Subcutaneous abdominal adipose tissue (tissue), 5 donors: ENCODE measurements around the gene DFFA.
A peak's percentile ranks its signal among the peaks of the same experiment; 100 is the strongest.

ENCODE experiments used
- H3K27ac ChIP-seq: one replicate; pipeline ENCODE4 v1.7.0; 2013; ENCODE audit warnings: low read depth, mild to moderate bottlenecking, inconsistent platforms, low read length, moderate library complexity
- H3K27me3 ChIP-seq, 5 donors: one replicate each; pipeline ENCODE4 v1.7.0; 2013; ENCODE audit warnings: low read length in 5 of 5, inconsistent platforms in 1 of 5; ENCODE audit not compliant: control insufficient read depth in 5 of 5, insufficient read depth in 4 of 5
- H3K36me3 ChIP-seq, 5 donors: one replicate each; pipeline ENCODE4 v1.7.0; 2013; ENCODE audit warnings: low read length in 5 of 5; ENCODE audit not compliant: control insufficient read depth in 5 of 5, insufficient read depth in 5 of 5
- H3K4me1 ChIP-seq, 5 donors: one replicate each; pipeline ENCODE4 v1.7.0; 2013; ENCODE audit warnings: low read length in 5 of 5, mild to moderate bottlenecking in 3 of 5, moderate library complexity in 1 of 5; ENCODE audit not compliant: control insufficient read depth in 5 of 5, insufficient read depth in 5 of 5
- H3K4me3 ChIP-seq, 5 donors: one replicate each; pipeline ENCODE4 v1.7.0; 2013; ENCODE audit warnings: low read length in 5 of 5, low read depth in 1 of 5
- H3K9ac ChIP-seq, 5 donors: one replicate each; pipeline ENCODE4 v1.7.0; 2013; ENCODE audit warnings: low read length in 5 of 5, mild to moderate bottlenecking in 4 of 5, moderate library complexity in 3 of 5
- H3K9me3 ChIP-seq, 5 donors: one replicate each; pipeline ENCODE4 v1.7.0; 2013; ENCODE audit warnings: low read length in 5 of 5; ENCODE audit not compliant: control insufficient read depth in 5 of 5
- donor health status: healthy.
- donor health status: healthy.
- donor health status: healthy.
- donor health status: healthy.
- donor health status: healthy.

The DFFA gene

GRCh38 chr1:10472220-10473144, at the start of gene DFFA:
TSS of gene DFFA (minus strand) at chr1:10472529. CDS start at chr1:10472458, 71 bp downstream.
- Histone ChIP-seq H3K9me3 (no peaks in the 10 kb centered on the region), H3K27ac (peak within 1 kb of the TSS; percentile 51), H3K4me3 (peak within 1 kb of the TSS; percentile 83 to 90 (median 86)), H3K4me1 (peaks cover 8 to 45% (median 34%) of the 10 kb centered on the region in 5 donors), H3K36me3 (peaks cover 5 to 20% (median 16%) of the 10 kb centered on the region in 5 donors), H3K27me3 (no peaks in the 10 kb centered on the region), H3K9ac (peak within 1 kb of the TSS; percentile 38 to 91 (median 86))

GRCh38 chr1:10521537-10522157, 49.3 kb upstream of the DFFA start:
- H3K27ac ChIP-seq, result no peak overlapping the region
- no peaks in the 10 kb centered on the region for H3K9me3 ChIP-seq
- H3K4me1 ChIP-seq, result peaks cover 2 to 8% (median 6%) of the 10 kb centered on the region in 5 donors
- H3K4me3 ChIP-seq, result no peak overlapping the region
- H3K36me3 ChIP-seq, result peaks cover 0 to 8% (median 0%) of the 10 kb centered on the region in 5 donors
- H3K27me3 ChIP-seq, result no peaks in the 10 kb centered on the region
- H3K9ac ChIP-seq, result no peak overlapping the region

DNA sequence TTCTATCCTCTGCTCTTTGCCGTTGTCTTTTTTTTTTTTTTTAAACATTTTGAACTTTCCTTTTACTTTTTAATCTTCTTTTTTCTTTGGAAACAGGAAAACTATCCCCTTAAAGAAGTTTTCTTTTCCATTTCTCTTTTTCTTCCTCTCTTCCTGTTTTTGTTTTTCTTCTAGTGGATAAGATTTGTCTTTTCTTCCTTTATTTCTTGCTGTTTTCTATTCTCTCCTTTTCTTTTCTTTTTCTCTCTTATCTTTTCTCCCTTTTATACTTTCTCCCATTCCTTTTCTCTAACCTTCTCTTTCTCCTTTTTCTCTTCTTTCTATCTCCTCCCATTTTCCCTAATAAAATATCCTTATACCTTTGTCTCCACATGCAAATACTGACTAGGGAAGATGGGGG, 48.6 kb upstream of the DFFA start:
- Histone ChIP-seq H3K9me3 (no peaks in the 10 kb centered on the region), H3K9ac (no peak overlapping the region), H3K4me1 (peaks cover 2 to 15% (median 13%) of the 10 kb centered on the region in 5 donors), H3K36me3 (peaks cover 0 to 8% (median 0%) of the 10 kb centered on the region in 5 donors), H3K27ac (no peak overlapping the region), H3K4me3 (no peak overlapping the region), H3K27me3 (no peaks in the 10 kb centered on the region)

DNA sequence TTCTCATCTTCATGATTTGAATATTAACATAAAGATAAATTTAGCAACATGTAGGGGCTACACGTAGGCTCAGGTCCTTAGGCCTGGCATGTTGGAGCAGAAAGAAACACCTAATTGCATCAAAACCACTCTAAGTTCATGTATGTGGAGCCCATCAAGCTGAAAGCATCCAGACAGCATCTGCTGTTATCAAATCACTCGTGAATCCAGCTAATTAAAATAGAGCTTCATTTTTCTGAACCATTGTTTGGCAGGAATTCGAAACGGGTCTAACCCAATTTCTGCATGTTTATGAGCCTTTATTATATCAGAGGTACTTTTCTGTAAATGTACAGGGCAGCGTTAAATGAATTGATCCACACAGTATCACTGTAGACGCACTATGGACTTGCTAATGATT, 48.2 kb upstream of the DFFA start:
- no peaks in the 10 kb centered on the region for H3K9me3 ChIP-seq
- peaks cover 0 to 8% (median 0%) of the 10 kb centered on the region in 5 donors for H3K36me3 ChIP-seq
- no peak overlapping the region for H3K4me3 ChIP-seq
- H3K27me3 ChIP-seq, result no peaks in the 10 kb centered on the region
- H3K9ac ChIP-seq, result no peak overlapping the region
- H3K27ac ChIP-seq, result no peak overlapping the region
- H3K4me1 ChIP-seq, result peaks cover 2 to 18% (median 15%) of the 10 kb centered on the region in 5 donors

DNA sequence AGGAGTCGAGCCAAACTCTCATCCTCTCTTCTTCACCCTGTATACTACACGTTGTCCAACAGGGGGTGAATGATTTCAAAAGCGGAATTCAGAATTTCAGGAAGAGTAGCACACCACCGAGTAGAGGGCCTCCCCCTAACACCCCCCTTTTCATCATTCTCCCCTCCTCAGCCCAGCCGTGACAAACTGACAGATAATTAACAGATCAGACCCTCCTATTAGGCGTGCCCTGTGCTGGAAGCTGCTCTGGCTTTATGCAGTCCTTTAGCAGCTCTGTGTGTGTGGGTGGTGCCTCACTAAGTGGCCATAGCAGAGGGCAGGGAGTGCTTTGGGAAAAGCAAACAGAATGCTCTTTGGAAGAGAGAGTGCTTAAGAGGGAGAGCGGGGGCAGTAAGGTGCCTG, 46.7 kb upstream of the DFFA start:
- no peak overlapping the region for H3K4me3 ChIP-seq
- no peaks in the 10 kb centered on the region for H3K27me3 ChIP-seq
- H3K27ac ChIP-seq, result no peak overlapping the region
- peaks cover 2 to 18% (median 15%) of the 10 kb centered on the region in 5 donors for H3K4me1 ChIP-seq
- H3K36me3 ChIP-seq, result peaks cover 0 to 4% (median 0%) of the 10 kb centered on the region in 5 donors
- H3K9me3 ChIP-seq, result no peaks in the 10 kb centered on the region
- no peak overlapping the region for H3K9ac ChIP-seq

GRCh38 chr1:10517677-10517982, 45.3 kb upstream of the DFFA start:
- no peak overlapping the region for H3K4me3 ChIP-seq
- H3K27me3 ChIP-seq, result no peaks in the 10 kb centered on the region
- H3K36me3 ChIP-seq, result peaks cover 0 to 4% (median 0%) of the 10 kb centered on the region in 5 donors
- peaks cover 2 to 18% (median 15%) of the 10 kb centered on the region in 5 donors for H3K4me1 ChIP-seq
- no peak overlapping the region for H3K9ac ChIP-seq
- H3K27ac ChIP-seq, result no peak overlapping the region
- no peaks in the 10 kb centered on the region for H3K9me3 ChIP-seq

DNA sequence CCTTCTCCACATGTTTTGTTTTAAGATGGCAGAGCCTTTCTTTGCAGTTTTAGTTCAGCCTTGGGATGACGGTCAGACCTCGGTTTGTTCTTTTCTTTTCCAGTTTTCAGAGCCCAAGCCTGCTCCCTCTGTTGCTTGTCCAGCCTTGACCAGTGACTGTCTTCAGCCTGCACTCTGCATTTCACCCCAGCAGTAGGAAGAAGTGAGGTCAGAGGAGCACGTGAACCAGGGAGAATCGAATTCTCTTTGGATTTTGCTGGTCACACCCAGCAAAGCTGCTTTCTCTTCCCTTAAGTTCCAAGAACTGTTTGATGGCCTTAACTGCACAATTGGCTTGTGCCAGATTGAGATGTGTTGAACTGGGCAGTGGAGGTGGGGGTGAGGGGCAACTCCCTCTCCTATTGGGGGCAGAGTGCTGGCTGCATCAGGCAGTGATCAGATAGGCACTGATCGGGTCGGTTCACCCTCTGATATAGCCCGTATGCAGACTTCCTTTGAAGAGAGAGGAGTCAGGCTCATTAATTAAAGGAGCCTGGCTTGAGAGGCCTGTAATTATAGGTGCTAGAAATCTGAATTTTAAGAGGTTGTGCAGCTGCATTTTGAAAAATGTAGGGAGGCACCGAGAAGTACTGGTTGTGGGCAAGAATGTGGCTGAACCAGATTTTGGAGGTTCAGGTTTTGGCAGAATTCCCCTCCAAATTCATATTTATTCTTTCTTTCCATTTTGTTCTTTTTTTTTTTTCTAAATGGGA, 44.8 kb upstream of the DFFA start:
- peaks cover 2 to 18% (median 15%) of the 10 kb centered on the region in 5 donors for H3K4me1 ChIP-seq
- no peak overlapping the region for H3K4me3 ChIP-seq
- H3K9ac ChIP-seq, result no peak overlapping the region
- H3K36me3 ChIP-seq, result peaks cover 0 to 4% (median 0%) of the 10 kb centered on the region in 5 donors
- no peaks in the 10 kb centered on the region for H3K27me3 ChIP-seq
- no peaks in the 10 kb centered on the region for H3K9me3 ChIP-seq
- no peak overlapping the region for H3K27ac ChIP-seq

- H3K9ac ChIP-seq, result no peak overlapping the region
- H3K9me3 ChIP-seq, result no peaks in the 10 kb centered on the region
- H3K4me1 ChIP-seq, result peaks cover 2 to 23% (median 17%) of the 10 kb centered on the region in 5 donors
- no peak overlapping the region for H3K4me3 ChIP-seq
- H3K36me3 ChIP-seq, result peaks cover 0 to 4% (median 0%) of the 10 kb centered on the region in 5 donors
- no peaks in the 10 kb centered on the region for H3K27me3 ChIP-seq
- H3K27ac ChIP-seq, result no peak overlapping the region
Measured at GRCh38 chr1:10515976-10516750, 43.8 kb upstream of the DFFA start.

GRCh38 chr1:10515301-10515975, 43.1 kb upstream of the DFFA start:
- Histone ChIP-seq H3K4me3 (no peak overlapping the region), H3K27me3 (no peaks in the 10 kb centered on the region), H3K9me3 (no peaks in the 10 kb centered on the region), H3K9ac (peak overlapping the region in 1 of 5 donors; percentile 48), H3K27ac (no peak overlapping the region), H3K36me3 (peaks cover 0 to 1% (median 0%) of the 10 kb centered on the region in 5 donors), H3K4me1 (peaks cover 2 to 30% (median 24%) of the 10 kb centered on the region in 5 donors)
